BLaER1 (cell line): ENCODE results near the gene ZNF182.
A peak's percentile ranks its signal among the peaks of the same experiment; 100 is the strongest.
"Not testable (repeated sequence)": the region's sequence is repeated elsewhere in the genome, so short reads cannot be mapped to it uniquely, and the experiment has no call there.

Experiments
- H3K27ac ChIP-seq: shearing (Covaris generic); formaldehyde crosslinking; 2 replicates; pipeline ENCODE4 v1.8.1; 2022
- H3K27me3 ChIP-seq: shearing (Covaris generic); formaldehyde crosslinking; 2 replicates; pipeline ENCODE4 v1.8.1; 2022
- H3K36me3 ChIP-seq: shearing (Covaris generic); formaldehyde crosslinking; 2 replicates; pipeline ENCODE4 v1.8.1; 2022
- H3K4me1 ChIP-seq: shearing (Covaris generic); formaldehyde crosslinking; 2 replicates; pipeline ENCODE4 v1.8.1; 2022
- H3K4me2 ChIP-seq: shearing (Covaris generic); formaldehyde crosslinking; 2 replicates; pipeline ENCODE4 v1.8.1; 2022
- H3K4me3 ChIP-seq: shearing (Covaris generic); formaldehyde crosslinking; 2 replicates; pipeline ENCODE4 v1.8.1; 2022
- H3K9ac ChIP-seq: shearing (Covaris generic); formaldehyde crosslinking; 2 replicates; pipeline ENCODE4 v1.8.1; 2022
- H3K9me3 ChIP-seq: shearing (Covaris generic); formaldehyde crosslinking; 2 replicates; pipeline ENCODE4 v1.8.1; 2022
- H4K20me1 ChIP-seq: shearing (Covaris generic); formaldehyde crosslinking; 2 replicates; pipeline ENCODE4 v1.8.1; 2022
- Cebpa-rat ChIP-seq: shearing (Covaris generic); IDR thresholded peaks from 2 replicates; pipeline ENCODE4 v1.8.1; 2022

Gene ZNF182

DNA sequence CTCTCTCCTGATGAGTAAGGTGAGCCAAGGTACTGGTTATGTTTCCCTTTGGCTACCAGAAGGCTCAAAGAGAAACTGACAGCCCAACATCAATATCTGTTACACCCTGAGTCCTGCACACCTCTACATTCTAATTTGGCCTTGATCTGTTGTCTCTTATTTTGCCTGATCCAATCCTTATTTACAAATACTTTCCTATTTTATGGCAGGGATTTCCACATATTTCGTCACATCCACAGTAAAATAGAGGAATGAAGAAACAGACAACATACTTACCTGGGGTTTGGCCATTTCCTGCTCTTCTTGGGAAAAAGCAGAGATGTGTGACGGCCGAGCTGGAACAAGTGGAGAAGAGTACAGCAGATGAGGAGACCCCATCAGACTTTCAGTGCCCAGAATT, 1.5 kb downstream of the ZNF182 start:
- peak overlapping the region; percentile 72 for H3K4me2 ChIP-seq
- H3K27ac ChIP-seq, result no peak overlapping the region
- TF ChIP-seq Cebpa-rat, result no peak
- H3K27me3 ChIP-seq, result peaks cover 13% of the 10 kb centered on the region; the same call in 1 of the 2 replicates
- H3K4me3 ChIP-seq, result no peak overlapping the region; the same call in 1 of the 2 replicates
- H4K20me1 ChIP-seq, result no peaks in the 10 kb centered on the region
- H3K4me1 ChIP-seq, result peaks cover 10% of the 10 kb centered on the region
- H3K36me3 ChIP-seq, result peaks cover 27% of the 10 kb centered on the region
- H3K9me3 ChIP-seq, result peaks cover 27% of the 10 kb centered on the region
- H3K9ac ChIP-seq, result no peak overlapping the region

DNA sequence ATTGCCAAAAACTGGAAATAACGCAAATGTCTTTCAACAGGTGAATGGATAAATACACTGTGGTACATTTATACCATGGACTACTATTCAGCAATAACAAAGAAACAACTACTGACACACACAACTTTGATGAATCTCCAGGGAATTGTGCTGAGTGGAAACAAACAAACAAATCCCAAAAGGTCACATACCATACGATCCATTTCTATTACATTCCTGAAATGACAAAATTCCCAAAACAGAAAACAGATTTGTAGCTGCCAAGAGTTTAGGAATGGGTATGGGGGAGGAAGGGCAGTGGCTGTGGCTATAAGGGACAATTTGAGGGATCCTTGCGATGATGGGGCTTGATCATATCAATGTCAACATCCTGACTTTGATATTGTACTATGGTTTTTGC, 2.5 kb downstream of the ZNF182 start:
- no peak overlapping the region for H3K9ac ChIP-seq
- no peaks in the 10 kb centered on the region for H4K20me1 ChIP-seq
- no peak overlapping the region for H3K27ac ChIP-seq
- H3K4me1 ChIP-seq, result peaks cover 10% of the 10 kb centered on the region
- no peak overlapping the region for H3K4me3 ChIP-seq
- no peak for TF ChIP-seq Cebpa-rat
- H3K4me2 ChIP-seq, result no peak overlapping the region
- peaks cover 38% of the 10 kb centered on the region for H3K9me3 ChIP-seq
- peaks cover 17% of the 10 kb centered on the region; the same call in 1 of the 2 replicates for H3K27me3 ChIP-seq
- H3K36me3 ChIP-seq, result peaks cover 36% of the 10 kb centered on the region

DNA sequence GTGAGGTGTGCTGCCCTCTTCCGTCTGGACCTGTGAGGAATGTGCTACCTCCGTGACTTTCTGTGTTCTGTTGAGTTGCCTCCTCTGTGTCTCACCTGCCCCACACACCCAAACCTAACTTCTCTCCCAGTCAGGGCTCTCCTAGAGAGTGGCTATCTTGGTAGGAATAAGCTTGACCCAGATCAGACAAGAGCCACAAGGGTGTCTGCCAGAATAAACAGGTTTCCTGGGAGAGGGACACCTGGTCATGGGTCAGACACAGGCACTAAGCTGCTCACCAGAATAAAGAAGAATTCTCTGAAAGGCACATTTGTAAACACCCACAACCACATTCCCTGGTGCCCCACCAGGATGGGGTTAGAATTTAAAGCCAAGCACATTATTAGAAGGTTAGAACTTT, 11.1 kb downstream of the ZNF182 start:
- no peak overlapping the region for H3K4me2 ChIP-seq
- no peaks in the 10 kb centered on the region for H3K4me1 ChIP-seq
- no peak for TF ChIP-seq Cebpa-rat
- H3K27me3 ChIP-seq, result peaks cover 37% of the 10 kb centered on the region
- H4K20me1 ChIP-seq, result no peaks in the 10 kb centered on the region
- no peak overlapping the region for H3K4me3 ChIP-seq
- peaks cover 91% of the 10 kb centered on the region for H3K9me3 ChIP-seq
- no peak overlapping the region for H3K27ac ChIP-seq
- H3K36me3 ChIP-seq, result peaks cover 84% of the 10 kb centered on the region
- H3K9ac ChIP-seq, result no peak overlapping the region

DNA sequence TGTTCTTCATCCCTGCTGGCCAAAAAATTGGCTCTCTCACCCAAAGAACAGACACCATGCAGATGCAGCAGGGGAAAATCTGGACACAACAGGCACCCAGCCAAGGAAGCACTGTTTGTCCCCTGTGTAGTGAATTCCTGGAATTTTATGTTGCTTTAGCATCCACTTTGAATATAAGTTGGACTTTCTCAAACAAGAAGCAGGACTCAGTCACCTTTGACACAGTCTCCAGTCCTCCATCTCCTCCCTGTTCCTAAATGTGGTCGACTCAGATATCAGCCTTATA, 11.8 kb downstream of the ZNF182 start:
- no peaks in the 10 kb centered on the region for H4K20me1 ChIP-seq
- peaks cover 84% of the 10 kb centered on the region for H3K36me3 ChIP-seq
- H3K9me3 ChIP-seq, result peaks cover 86% of the 10 kb centered on the region
- H3K4me1 ChIP-seq, result no peaks in the 10 kb centered on the region
- H3K4me3 ChIP-seq, result no peak overlapping the region
- peaks cover 37% of the 10 kb centered on the region for H3K27me3 ChIP-seq
- no peak overlapping the region for H3K4me2 ChIP-seq
- TF ChIP-seq Cebpa-rat, result no peak
- H3K9ac ChIP-seq, result no peak overlapping the region
- H3K27ac ChIP-seq, result no peak overlapping the region

DNA sequence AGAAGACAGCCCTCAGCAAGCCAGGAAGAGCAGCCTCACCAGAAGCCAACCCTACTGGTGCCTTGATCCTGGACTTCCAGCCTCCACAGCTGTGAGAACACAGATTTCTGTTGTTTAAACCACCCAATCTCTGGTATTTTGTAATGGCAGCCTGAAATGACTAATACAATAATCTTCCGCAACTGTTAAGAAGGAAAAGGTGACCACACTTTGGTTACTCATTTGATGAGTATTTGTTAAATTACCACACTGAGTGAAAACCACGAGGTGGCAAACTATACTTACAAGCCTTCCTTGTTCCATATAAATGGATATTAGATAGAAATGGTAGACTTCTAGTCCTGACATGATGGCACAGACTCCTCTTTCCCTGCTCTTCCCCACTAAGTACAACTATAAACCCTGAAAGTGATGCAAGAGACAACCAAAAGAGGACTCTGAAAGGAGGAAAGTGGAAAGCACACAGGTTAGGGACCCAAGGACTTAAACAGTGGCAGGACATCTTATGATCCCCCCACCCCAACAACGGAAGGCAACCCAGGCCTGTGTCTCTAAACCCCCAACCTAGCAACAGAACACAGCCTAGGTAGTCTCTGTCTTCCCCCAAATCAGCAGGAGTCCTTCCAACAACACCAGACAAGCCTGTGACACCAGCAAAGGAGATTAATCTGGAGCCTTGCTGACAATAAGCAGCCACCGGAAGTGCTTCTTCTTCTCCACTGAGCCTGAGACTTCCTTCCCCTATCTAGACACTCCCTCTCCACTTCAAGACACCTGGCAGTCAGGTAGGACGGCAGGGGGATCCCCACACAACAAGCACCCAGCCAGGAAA, 12.3 kb downstream of the ZNF182 start:
- Histone ChIP-seq H3K4me2 (no peak overlapping the region), H4K20me1 (no peaks in the 10 kb centered on the region), H3K4me3 (no peak overlapping the region), H3K4me1 (no peaks in the 10 kb centered on the region), H3K27ac (no peak overlapping the region), H3K36me3 (peaks cover 84% of the 10 kb centered on the region), H3K27me3 (peaks cover 32% of the 10 kb centered on the region), H3K9ac (no peak overlapping the region), H3K9me3 (peaks cover 85% of the 10 kb centered on the region)
- no peak for TF ChIP-seq Cebpa-rat

DNA sequence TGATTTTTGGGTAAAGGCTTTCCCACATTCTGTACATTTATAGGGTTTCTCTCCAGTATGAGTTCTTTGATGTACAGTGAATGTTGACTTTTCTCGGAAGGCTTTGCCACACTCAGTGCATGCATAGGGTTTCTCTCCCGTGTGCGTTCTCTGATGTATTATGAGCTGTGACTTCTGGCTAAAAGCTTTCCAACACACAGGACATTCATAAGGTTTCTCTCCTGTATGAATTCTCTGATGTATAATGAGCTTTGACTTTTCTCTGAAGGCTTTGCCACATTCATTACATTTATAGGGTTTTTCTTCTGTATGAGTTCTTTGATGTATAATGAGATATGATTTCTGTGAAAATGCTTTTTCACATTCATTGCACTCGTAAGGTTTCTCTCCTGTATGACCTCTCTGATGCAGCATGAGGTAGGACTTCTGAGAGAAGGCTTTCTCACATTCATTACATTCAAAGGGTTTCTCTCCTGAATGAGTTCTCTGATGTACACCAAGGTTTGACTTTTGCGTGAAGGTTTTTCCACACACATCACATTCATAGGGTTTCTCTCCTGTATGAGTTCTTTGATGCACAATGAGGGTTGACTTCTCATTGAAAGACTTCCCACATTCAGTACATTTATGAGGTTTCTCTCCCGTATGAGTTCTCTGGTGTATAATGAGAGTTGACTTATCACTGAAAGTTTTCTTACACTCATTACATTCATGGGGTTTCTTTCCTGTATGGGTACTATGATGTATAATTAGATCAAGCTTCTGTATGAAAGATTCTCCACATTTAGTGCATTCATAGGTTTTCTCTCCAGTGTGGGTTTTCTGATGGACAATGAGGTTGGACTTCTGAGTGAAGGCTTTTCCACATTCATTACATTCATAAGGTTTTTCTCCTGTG, 27.3 kb downstream of the ZNF182 start:
- H3K4me3 ChIP-seq, result no peak overlapping the region; the same call in 1 of the 2 replicates
- peaks cover 85% of the 10 kb centered on the region for H3K36me3 ChIP-seq
- H3K9ac ChIP-seq, result no peak overlapping the region
- H3K4me2 ChIP-seq, result no peak overlapping the region
- no peak for TF ChIP-seq Cebpa-rat
- no peak overlapping the region for H3K27ac ChIP-seq
- no peaks in the 10 kb centered on the region for H4K20me1 ChIP-seq
- peaks cover 99% of the 10 kb centered on the region for H3K9me3 ChIP-seq
- H3K27me3 ChIP-seq, result peaks cover 5% of the 10 kb centered on the region; the same call in 1 of the 2 replicates
- H3K4me1 ChIP-seq, result no peaks in the 10 kb centered on the region

DNA sequence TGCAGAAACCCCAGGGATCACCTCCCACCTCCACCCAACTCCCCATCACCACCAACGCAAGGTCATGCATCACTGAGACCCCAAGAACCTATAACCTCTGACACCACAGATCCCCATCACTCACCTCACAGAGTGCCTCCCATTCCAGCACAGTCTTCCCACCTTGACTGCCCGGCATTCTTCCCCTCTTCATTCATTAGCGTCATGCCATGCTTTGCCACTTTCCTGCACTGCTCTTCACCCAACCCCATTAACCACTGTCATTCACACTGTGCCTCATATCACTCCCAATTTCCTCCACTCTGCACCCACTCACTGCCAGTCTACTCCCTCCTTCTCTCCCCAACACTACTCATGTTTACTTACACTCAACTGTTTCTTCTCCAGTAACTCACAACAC, 30.6 kb downstream of the ZNF182 start:
- Histone ChIP-seq H3K27me3 (0 out of 2 replicates have a peak, but pooled peaks cover 5% of the 10 kb centered on the region), H3K4me3 (no peak overlapping the region), H4K20me1 (no peaks in the 10 kb centered on the region), H3K4me2 (no peak overlapping the region), H3K9ac (no peak overlapping the region), H3K27ac (no peak overlapping the region), H3K36me3 (peaks cover 53% of the 10 kb centered on the region), H3K9me3 (peaks cover 81% of the 10 kb centered on the region), H3K4me1 (no peaks in the 10 kb centered on the region)
- TF ChIP-seq Cebpa-rat, result no peak

DNA sequence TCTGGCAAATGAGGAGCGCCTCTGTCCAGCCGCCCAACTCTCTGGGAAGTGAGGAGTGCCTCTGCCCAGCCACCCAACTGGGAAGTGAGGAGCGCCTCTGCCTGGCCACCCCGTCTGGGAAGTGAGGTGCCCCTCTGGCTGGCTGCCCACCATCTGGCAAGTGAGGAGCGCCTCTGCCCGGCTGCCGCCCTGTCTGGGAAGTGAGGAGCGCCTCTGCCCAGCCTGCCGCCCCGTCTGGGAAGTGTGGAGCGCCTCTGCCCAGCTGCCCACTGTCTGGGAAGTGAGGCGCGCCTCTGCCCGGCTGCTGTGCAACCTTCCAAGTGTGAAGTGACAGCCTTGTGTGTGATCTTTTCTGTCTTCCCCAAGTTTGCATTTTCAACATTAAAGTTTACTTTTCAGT, 38.3 kb downstream of the ZNF182 start:
- H3K9me3 ChIP-seq, result peaks cover 53% of the 10 kb centered on the region
- not testable (repeated sequence) for H4K20me1 ChIP-seq, H3K4me2 ChIP-seq, H3K9ac ChIP-seq, H3K4me1 ChIP-seq, H3K4me3 ChIP-seq, H3K27ac ChIP-seq, H3K36me3 ChIP-seq
- peaks cover 18% of the 10 kb centered on the region; the same call in 1 of the 2 replicates for H3K27me3 ChIP-seq

DNA sequence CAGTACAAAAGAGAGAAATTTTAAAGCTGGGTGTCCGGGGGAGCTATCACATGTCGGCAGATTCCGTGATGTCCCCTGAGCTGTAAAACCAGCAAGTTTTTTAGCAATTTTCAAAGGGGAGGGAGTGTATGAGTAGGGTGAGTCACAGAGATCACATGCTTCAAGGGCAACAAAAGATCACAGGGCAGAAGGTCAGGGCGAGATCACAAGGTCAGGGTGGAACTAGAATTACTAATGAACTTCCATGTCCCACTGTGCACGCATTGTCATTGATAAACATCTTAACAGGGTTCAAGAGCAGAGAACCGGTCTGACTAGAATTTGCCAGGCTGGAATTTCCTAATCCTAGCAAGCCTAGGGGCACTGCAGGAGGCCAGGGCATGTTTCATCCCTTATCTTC, 42.0 kb downstream of the ZNF182 start:
- H3K9me3 ChIP-seq, result peaks cover 27% of the 10 kb centered on the region

DNA sequence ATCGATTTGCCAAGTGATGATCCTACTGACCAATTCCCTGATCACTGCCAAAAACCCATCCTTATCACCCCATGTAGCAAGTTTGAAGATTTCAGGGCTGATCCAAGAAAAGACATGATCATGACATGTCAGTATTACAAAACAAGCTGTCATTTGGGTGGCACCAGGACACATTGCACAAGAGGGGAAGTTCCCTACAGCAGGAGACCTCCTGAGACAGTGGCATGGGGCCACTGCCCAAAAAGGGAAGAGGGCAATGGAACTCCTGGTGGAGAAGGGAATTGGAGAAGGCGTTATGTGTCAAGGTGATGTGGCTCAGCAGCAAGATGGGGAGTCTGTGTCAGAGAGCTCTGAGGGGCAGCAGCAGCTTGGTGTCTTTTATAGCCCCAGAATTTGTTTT, 43.4 kb downstream of the ZNF182 start:
- Histone ChIP-seq H3K9ac (no peak overlapping the region), H3K36me3 (no peaks in the 10 kb centered on the region), H3K4me1 (no peaks in the 10 kb centered on the region), H3K27ac (no peak overlapping the region), H4K20me1 (no peaks in the 10 kb centered on the region), H3K4me3 (no peak overlapping the region), H3K4me2 (no peak overlapping the region), H3K27me3 (peaks cover 48% of the 10 kb centered on the region), H3K9me3 (peaks cover 21% of the 10 kb centered on the region)
- no peak for TF ChIP-seq Cebpa-rat

More for the DNA sequence above, 42.0 kb downstream of the ZNF182 start:
- not testable (repeated sequence) for H4K20me1 ChIP-seq, H3K4me2 ChIP-seq, H3K4me1 ChIP-seq, H3K9ac ChIP-seq, H3K36me3 ChIP-seq, H3K4me3 ChIP-seq, H3K27ac ChIP-seq
- peaks cover 41% of the 10 kb centered on the region for H3K27me3 ChIP-seq
